Measurements from ENCODE around the gene TRIM7. TPM values are rescaled to one million over a fixed set of nuclear protein-coding genes. Genes with fewer than 3 reads are reported as not detected.
"Not testable (repeated sequence)": the region's sequence is repeated elsewhere in the genome, so short reads cannot be mapped to it uniquely, and the experiment has no call there.

Gene TRIM7
- total and polyA plus RNA-seq, 9 donors: 0.34 to 2.9 (median 0.82) TPM

DNA sequence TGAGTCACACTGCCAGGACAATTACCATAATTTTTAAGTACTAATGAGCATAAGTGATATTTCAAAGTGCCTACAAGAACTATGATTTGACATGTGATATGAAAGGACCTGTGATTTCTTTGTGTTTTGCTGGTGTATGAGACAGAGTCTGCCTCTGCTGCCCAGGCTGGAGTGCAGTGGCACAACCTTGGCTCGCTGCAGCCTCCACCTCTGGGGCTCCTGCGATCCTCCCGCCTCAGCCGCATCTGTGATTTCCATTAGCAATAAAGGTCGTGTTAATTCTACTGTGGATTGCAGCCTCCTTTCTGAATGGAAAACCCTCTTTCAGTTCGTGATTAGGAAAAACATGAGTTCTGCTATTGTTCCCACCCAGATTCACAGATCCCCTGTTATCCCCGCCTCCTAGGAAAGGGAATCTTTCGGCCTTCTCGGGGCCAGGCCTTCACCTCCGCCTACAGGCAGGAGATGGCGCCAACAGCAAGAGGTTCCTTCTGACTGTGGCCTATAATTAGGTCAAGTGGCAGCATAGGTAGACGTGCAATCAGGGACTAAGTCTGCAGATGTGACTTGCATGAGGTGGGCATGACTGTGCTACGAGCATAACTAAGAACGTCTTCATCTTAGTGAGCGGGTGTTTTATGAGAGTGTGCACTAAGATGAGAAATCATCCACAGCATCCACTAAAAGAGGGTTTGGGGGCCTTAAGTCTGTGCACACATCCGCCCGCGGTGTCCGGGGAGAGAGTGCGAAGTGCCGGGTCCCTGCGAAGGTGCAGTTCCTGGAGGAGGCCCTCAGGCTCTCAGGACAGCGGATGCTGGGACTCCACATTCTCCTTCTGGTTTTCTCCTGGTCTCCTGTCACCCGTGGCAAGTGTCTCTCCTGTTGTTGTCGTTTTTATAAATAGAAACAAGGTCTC lies 23.1 kb downstream of the TRIM7 start:
- H3K4me1 ChIP-seq (ENCODE audit: insufficient read depth): no peaks in the 10 kb centered on the region
- WGBS, 3 donors: 53 to 62% (median 55%) methylated on average over 25 of the region's 25 CpGs
- no peak for DNase-seq
- intact Hi-C loops (cut with DNase I): loop anchor here in 2 of 4 donors (10.0 kb wide), 1 partner anchor 397 kb away; no protein-coding TSS in a partner anchor
- H3K27ac ChIP-seq: no peak overlapping the region
- no peak for TF ChIP-seq EP300 (IDR thresholded peaks at IDR 0.05)
- TF ChIP-seq, protein P1, sequence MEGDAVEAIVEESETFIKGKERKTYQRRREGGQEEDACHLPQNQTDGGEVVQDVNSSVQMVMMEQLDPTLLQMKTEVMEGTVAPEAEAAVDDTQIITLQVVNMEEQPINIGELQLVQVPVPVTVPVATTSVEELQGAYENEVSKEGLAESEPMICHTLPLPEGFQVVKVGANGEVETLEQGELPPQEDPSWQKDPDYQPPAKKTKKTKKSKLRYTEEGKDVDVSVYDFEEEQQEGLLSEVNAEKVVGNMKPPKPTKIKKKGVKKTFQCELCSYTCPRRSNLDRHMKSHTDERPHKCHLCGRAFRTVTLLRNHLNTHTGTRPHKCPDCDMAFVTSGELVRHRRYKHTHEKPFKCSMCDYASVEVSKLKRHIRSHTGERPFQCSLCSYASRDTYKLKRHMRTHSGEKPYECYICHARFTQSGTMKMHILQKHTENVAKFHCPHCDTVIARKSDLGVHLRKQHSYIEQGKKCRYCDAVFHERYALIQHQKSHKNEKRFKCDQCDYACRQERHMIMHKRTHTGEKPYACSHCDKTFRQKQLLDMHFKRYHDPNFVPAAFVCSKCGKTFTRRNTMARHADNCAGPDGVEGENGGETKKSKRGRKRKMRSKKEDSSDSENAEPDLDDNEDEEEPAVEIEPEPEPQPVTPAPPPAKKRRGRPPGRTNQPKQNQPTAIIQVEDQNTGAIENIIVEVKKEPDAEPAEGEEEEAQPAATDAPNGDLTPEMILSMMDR (IDR thresholded peaks at IDR 0.05): peak in 1 of 3 donors; percentile 34
- no peak for TF ChIP-seq POLR2A (IDR thresholded peaks at IDR 0.05)
- H3K27me3 ChIP-seq: no peaks in the 10 kb centered on the region
- H3K9me3 ChIP-seq: no peaks in the 10 kb centered on the region
- H3K36me3 ChIP-seq: no peaks in the 10 kb centered on the region
- no peak overlapping the region for H3K4me3 ChIP-seq

DNA sequence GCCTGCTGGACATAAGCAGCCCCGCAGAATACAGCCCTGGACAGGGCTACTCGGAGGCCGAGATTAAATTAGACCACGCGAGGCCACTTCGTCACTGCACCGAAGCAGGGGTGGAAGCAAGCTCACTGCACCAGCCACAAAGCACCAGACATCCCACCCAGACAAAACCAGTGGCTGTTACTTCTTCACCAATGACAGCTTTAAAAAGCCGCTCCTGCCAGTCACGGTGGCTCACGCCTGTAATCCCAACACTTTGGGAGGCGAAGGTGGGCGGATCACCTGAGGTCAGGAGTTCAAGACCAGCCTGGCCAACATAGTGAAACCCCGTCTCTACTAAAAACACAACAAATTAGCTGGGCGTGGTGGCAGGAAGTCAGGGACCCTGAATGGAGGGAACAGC lies 27.4 kb downstream of the TRIM7 start:
- H3K27ac ChIP-seq; DNase-seq; H3K4me3 ChIP-seq; H3K36me3 ChIP-seq; intact Hi-C loops (cut with DNase I); H3K9me3 ChIP-seq; H3K4me1 ChIP-seq (ENCODE audit: insufficient read depth); H3K27me3 ChIP-seq: not testable (repeated sequence)
- 61 to 71% (median 68%) methylated on average over 14 of the region's 14 CpGs for WGBS, 3 donors

DNA sequence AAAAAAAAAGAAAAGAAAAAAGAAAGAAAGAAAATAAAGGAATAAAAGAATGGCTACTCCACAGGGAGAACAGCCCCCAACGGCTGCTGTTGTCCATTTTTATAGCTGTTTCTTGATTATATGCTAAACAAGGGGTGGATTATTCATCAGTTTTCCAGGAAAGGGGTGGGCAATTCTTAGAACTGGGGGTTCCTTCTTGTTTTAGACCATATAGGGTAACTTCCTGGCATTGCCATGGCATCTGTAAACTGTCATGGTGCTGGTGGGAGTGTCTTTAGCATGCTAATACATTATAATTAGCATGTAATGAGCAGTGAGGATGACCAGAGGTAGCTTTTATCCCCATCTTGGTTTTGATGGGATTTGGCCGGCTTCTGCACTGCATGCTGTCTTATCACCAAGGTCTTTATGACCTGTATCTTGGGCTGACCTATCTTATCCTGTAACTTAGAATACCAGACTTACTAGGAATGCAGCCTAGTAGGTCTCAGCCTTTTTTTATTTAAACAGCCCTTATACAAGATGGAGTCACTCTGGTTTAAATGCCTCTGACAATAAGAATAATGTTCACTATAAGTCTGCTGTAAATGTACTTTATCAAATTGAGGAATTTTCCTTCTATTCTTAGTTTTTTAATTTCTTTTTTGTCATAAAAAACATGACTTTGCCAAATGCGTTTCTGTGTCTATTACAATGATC lies 28.6 kb downstream of the TRIM7 start:
- H3K9me3 ChIP-seq: no peaks in the 10 kb centered on the region
- TF ChIP-seq EP300 (IDR thresholded peaks at IDR 0.05) (no peak), POLR2A (IDR thresholded peaks at IDR 0.05) (no peak)
- TF ChIP-seq, protein P1 (IDR thresholded peaks at IDR 0.05): no peak
- H3K36me3 ChIP-seq: no peaks in the 10 kb centered on the region
- H3K27ac ChIP-seq: no peak overlapping the region
- H3K27me3 ChIP-seq: peaks cover 6% of the 10 kb centered on the region
- DNase-seq: no peak
- H3K4me1 ChIP-seq (ENCODE audit: insufficient read depth): no peaks in the 10 kb centered on the region
- WGBS, 3 donors: 49 to 55% (median 54%) methylated on average over 3 of the region's 3 CpGs
- intact Hi-C loops (cut with DNase I): no loop called here
- no peak overlapping the region for H3K4me3 ChIP-seq

DNA sequence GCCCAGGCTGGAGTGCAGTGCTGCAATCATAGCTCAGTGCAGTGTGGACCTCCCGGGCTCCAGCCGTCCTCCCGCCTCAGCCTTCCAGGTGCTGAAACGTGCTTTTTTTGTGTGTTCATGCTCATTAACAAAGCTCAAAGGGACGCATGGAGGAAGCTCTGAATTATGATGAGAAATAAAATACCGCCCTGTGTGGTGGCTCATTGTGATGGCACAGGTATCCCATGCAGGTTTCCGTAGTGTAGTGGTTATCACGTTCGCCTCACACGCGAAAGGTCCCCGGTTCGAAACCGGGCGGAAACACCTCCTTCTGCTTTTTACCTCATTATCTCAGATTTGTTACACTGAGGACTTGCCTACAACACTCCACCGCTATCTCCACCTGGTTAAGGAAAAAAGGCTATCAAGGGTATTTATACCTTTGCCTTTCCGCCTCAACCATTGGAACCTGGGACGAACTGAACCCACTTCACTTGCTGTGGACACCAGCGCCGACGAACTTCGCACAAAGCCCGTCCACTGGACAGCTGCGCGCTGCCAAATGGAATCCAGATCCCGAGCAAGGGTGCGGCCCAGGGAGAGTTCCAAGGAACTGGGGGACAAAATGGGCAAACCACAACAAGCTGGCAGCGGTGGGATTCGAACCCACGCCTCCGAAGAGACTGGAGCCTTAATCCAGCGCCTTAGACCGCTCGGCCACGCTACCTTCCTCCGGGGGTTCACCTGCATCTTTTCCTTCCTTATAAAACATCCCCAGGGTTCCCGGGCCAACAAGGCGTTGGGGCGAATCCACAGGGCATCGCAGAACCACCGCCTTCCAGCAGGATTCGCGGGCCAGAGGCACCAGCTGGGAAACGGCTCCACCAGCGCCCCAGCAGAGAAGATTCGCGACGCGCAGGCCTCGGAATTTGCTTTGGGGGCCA lies 31.3 kb downstream of the TRIM7 start:
- Histone ChIP-seq H3K27me3 (peaks cover 6% of the 10 kb centered on the region), H3K27ac (no peak overlapping the region), H3K36me3 (no peaks in the 10 kb centered on the region), H3K9me3 (no peaks in the 10 kb centered on the region), H3K4me1 (ENCODE audit: insufficient read depth) (no peaks in the 10 kb centered on the region), H3K4me3 (no peak overlapping the region)
- intact Hi-C loops (cut with DNase I): no loop called here
- 3 to 4% (median 3%) methylated on average over 49 to 50 of the region's 50 CpGs for WGBS, 3 donors
- no peak for DNase-seq
- no peak for TF ChIP-seq POLR2A (IDR thresholded peaks at IDR 0.05)
- TF ChIP-seq, protein P1 (IDR thresholded peaks at IDR 0.05): no peak
- TF ChIP-seq EP300 (IDR thresholded peaks at IDR 0.05): no peak
